Activated naive CD8-positive, alpha-beta T cell treated with anti-CD3 and anti-CD28 coated beads, Interleukin-2, amount 50 U/mL, for 16 hours (primary cell): ENCODE measurements around the gene MLEC.

ENCODE experiments used
- DNase-seq: peaks from one replicate; pipeline ENCODE4 v3.0.0-alpha.2; 2020; ENCODE audit warnings: low read depth, low spot score

The MLEC gene

DNA sequence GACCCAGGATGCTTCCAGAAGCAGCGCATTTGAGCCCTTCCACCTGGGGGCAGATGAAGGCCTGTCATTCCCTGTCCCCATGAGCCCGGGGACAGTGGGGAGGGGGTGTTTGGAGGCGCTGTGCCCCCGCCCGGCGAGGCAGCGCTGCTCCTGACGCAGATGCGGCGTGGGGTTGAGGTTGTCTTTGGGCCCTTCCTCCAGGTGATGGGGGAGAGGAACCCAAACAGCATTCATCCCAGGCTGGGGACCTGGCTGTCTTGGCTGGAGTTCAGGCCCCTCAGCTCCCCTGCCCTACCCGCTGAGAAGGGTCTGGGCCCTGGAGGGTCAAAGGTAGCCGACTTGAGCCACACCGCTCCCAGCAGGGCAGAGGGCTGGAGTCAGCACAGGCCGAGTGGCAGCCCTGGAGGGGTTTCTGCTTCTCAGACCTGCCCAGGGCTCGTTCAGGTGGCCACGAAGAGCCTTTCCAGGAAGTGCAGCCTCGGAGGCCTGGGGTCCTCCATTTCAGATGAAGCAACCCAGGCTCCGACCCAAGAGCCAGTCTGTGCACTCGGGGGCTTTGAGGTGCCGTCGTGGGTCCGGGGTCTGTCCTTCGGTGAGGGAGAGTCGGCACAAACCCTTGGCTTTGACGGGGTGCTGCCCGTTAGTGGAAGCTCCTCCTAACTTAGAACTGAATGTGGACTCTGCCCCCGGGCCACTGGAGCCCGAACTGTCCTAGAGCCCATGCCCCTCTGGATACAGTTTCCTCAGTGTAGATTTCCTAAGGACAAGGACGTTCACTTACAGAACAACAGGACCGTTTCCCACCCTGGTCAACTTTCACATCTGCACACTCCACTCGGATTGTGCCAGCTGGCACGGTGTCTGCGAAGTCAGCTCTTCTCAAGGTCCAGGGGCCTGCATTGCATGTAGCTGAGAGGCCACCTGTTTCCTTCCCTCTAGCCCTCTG lies 54.8 kb downstream of the MLEC start:
- no peak for DNase-seq

DNA sequence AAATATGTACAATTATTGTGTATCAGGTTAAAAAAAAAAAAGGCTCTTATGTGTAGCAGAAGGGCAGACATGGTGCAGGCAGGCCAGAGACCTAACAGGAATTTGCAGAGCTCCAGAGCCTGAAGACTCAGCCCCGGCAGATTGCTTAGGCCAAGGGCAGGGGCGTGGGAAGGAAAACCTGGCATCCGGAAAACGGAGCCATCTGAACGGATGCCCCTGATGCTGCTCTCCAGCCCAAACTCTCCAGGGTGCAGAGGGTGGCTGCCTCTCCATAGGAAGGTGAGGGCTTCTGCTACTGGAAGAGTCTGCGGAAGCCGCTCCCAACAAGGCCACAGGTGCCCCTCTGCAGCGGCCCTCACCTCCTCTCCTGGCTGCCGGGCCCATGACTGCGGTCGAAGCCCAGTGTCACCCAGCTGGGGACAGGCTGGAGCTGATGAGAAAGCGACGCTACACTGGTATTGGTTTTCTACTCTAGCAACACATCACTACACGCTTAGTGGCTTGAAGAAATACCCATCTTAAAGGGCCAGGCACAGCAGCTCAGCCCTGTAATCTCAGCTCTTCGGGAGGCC lies 58.1 kb downstream of the MLEC start:
- no peak for DNase-seq

GRCh38 chr12:120748242-120748641 lies 61.3 kb downstream of the MLEC start:
- DNase-seq = no peak

- no peak for DNase-seq
These were observed 62.3 kb downstream of the MLEC start for GRCh38 chr12:120749256-120749655.

DNA sequence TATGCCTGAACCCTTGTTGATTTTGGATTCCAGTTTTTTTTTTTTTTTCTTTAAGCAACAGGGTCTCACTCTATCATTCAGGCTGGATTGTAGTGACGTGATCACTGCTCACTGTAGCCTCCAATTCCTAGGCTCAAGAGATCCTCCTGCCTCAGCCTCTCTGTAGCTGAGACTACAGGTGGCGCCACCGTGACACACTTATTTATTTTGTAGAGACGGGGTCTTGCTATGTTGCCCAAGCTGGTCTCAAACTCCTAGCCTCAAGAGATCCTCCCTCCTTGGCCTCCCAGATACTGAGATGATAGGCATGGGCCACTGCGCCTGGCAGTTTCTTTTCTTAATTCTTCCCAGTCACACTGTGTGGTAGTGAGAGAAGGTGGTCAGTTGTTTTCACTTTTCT lies 63.9 kb downstream of the MLEC start:
- no peak for DNase-seq

DNA sequence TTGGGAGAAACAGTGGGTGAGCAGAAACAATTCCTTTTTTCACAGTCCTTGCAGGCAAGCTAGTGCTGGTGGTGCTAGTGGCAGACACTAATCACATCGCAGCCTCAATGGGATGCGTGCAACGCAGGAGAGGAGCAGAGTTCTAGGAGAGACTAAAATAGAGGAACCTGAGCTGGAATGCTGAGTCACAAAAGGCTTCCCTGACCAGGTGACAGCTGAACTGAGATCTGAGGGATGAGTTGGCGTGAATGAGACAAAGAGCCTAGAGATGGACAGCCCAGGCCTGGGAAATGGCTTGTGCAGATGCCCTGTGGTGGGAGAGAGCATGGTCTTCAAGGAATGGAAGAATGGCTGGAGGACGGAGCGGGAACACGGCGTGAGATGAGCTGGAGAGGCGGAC lies 64.4 kb downstream of the MLEC start:
- DNase-seq = no peak
